ENCODE results near the gene PATZ1.
"Not testable (repeated sequence)": the region's sequence is repeated elsewhere in the genome, so short reads cannot be mapped to it uniquely, and the experiment has no call there.

The PATZ1 gene

DNA sequence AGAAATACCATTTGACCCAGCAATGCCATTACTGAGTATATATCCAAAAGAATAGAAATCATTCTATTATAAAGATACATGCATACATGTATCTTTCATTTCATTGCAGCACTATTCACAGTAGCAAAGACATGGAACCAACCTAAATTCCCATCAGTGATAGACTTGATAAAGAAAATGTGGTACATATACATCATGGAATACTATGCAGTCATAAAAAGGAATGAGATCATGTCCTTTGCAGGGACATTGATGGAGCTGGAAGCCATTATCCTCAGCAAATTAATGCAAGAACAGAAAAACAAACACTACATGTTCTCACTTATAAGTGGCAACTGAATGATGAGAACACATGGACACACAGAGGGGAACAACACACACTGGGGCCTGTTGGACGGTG lies 31.9 kb downstream of the PATZ1 start:
- not testable (repeated sequence) for DNase-seq (ENCODE audit: low read depth in 2 of 2, low spot score in 1 of 2)

DNA sequence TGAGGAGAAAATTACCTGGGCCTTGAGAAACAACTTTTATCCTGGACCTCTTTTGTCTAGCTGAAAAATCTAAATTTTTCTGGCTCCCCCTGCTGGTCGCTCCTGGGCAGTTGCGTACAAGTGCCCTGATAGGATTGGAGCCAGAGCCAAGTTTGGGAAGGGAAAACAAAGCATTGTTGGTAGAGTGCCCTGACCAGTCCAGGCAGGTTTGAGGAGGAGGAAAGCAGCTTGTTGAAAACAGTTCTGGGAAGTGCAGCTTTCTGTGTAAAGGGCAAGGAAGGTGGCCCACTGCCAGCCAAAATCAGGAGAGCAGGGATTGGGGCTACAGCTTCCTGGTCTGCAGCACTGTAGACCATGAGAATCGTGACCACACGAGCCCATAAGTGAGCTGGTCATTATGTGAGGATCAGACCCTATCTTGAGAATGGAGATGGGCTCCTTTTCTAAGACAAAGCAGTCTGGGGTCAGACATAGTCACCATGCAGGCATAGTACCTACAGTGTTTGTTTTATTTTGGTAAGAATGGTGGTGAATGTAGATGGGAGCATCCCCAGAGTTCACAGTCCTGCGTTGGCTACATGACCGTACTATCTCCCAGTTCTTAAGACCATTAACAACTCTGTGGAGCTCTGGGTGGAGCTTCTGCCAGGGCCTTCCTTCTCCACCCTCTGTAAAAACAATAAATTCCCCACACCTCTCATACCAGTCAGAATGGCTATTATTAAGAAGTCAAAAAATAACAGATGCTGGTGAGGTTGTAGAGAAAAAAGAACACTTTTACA lies 32.6 kb downstream of the PATZ1 start:
- DNase-seq (ENCODE audit: low read depth in 2 of 2, low spot score in 1 of 2) = peak in 1 of 2 donors; percentile 52

DNA sequence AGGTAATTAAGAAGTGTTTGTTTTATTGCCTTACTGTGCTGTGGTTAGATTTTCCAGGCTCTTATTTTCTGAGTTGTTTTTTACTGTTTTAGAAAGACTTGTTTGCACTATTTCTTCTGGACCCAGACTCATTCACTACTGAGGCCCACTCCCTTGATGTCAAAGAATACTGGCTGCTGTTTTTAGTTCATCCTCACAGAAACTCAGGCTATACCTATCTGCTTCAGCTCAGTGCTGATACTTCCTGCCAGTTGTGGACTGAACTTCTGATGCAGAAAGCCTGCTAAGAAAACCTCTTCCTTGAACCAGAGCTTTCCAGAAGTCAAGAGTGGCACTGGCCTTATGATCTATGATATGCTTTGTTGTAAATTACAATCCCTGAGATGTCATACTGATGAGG lies 38.0 kb downstream of the PATZ1 start:
- no peak for DNase-seq (ENCODE audit: low read depth in 2 of 2, low spot score in 1 of 2)

DNA sequence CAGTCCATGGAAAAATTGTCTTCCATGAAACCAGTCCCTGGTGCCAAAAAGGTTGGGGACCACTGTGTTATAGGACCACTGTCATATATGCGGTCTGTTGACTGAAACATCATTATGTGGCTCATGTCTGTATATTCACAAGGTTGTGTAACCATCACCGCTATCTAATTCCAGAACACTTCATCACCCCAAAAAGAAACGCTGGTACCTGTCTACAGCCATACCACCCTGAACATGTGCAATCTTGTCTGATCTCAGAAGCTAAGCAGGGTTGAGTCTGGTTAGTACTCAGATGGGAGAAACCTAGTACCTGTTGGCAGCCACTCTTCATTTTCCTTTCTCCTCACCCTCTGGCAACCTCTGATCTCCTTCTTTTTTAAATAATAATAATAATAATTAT lies 41.0 kb downstream of the PATZ1 start:
- no peak for DNase-seq (ENCODE audit: low read depth in 2 of 2, low spot score in 1 of 2)

DNA sequence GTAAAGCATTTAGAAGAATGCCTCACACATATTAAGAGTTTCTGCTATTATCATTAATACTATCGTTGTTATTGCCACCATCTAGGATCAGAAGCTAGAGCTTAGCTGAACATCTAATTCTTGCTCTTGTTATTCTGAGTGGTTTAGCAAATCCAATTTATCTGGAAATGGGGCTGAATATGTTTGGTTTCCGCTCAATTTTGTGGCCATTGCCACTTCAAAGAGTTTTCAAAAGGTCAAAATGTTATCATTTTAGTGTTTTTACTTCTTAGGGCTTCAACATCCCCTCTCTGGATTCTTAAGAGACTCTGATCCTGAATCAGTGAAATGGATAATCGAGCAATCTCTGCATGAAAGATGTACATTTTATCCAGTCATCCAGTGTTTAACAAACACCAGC lies 43.6 kb downstream of the PATZ1 start:
- DNase-seq (ENCODE audit: low read depth in 2 of 2, low spot score in 1 of 2) = no peak

DNA sequence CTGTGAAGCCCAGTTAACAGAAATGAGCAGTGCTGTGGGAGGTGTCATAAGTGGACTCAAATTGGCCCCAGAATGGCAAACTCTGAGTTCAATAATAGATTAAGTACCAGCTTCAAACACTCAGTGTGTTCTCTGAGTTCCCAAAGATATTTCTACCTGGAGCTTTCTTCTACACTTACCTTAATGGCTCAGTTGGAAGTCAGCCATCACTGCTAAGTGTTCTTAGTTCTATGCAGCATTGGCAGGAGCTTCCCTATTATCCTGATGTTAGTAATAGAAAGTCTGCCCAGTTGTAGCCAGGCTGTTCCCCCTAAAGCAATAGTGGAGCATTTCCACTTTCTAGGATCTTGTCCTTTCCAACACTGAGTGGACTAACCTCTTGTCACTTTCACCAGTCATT lies 44.1 kb downstream of the PATZ1 start:
- DNase-seq (ENCODE audit: low read depth in 2 of 2, low spot score in 1 of 2) = no peak

DNA sequence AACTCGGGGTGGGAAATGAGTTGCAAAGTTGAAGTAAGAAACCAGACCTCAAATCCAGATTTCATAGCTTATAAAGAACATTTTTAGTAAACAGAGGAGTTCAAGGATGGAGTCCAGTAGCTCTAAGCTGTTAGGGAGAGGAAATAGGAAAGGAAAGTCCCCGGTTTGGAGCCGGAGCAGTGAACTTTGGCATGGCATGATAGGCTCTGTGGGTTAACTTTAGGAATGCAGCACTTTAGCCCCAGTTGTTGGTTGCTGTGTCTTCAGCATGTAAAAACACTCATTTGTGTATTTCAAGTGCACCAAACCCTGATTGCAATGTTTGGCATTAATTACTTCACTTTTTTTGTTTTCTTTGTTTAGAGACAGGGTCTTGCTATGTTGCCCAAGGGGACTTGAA lies 45.2 kb downstream of the PATZ1 start:
- DNase-seq (ENCODE audit: low read depth in 2 of 2, low spot score in 1 of 2) = no peak

DNA sequence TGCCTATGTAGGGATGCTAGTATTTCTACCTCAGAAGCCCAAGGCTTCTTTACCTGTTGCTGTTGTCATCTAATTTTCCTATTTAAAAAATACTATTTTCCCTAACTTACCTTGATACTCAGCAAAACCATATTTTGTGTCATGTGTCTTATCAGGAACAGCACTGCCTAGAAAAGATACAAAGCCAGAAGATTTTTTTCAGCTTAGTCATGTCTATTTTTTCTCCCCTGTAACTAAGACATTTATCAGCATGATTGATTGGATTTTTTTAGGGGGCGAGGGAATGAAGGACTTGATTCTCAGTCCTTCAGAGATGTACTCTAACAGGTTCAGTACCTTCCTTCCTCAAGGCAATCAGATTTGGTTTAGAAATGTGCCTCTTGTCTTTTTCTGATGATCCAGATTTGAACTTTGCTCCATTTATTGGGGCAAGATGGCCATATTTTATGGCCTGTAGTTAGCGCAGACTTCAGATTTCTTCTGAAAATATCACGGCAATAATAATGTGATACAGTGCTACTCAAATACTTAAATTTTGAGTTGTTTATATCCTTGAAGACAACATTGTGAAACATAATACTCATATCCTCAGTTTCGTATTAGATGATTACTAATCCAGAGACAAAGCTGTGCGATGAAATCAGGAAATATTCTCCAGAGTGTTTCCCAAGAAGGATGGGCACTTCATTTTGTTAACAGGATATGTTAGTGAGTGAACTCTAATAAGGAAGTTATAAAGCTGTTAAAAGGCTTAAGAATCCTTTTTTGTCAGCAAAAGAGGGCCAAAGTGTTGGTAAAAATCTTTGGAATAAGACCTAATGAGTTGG lies 50.1 kb downstream of the PATZ1 start:
- no peak for DNase-seq (ENCODE audit: low read depth in 2 of 2, low spot score in 1 of 2)

DNA sequence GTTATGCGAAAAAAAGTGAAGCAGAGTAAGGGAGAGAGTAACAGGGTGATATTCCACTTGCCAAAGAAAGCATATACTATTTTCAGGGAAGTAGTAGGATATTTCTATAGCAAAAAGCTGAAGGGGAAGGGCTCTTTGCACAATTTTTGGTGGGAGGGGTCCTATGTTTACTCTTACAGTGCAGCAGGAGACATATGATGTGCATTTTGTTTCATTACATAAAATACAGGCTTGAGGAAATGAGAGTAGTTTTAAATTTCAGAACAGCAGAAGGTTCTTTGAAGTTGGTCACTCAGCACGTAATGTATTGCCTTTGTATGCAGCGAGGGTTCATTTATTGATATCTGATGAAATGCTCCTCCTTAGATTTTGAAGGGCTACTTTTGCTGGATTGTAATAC lies 50.8 kb downstream of the PATZ1 start:
- no peak for DNase-seq (ENCODE audit: low read depth in 2 of 2, low spot score in 1 of 2)

DNA sequence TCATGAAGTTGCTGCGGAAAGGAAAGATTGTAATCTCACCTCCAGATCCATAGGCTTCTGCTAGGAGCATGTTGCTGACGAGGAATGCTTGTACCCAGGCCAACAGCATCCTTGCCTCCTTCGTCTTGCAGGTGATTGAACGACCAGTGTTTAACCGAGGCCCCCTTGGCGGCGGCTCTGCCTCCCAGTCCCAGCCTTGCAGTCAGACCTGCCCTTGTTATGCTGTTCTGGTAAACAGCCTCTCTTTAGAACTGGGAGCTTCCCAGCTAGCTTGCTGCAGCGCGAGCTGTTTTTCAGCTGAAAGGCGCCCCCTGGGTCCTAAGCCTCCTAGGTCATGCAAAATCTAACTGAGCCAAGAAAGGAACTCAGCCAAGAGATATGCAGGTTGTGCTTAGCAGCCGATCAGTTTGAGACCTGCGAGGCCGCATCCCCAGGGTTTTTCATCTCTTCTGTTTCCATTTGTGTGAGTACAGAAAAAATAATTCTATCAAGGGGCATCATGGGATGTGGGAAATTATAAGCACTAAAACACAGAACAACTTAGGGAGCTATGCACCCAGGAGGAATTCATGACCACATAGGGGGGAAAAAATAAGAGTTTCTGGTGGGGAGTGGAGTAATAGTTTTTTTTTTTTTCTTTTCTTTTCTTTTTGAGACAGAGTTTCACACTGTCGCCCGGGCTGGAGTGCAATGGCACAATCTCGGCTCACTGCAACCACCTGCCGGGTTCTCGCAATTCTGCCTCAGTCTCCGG lies 53.7 kb downstream of the PATZ1 start, which contains the start of gene PIK3IP1:
PIK3IP1 (minus strand) TSS at position 253 of the 754 bp plus-strand sequence; CDS start at position 109, 144 bp downstream.
- peak; percentile 58 to 73 for DNase-seq (ENCODE audit: low read depth in 2 of 2, low spot score in 1 of 2)

DNA sequence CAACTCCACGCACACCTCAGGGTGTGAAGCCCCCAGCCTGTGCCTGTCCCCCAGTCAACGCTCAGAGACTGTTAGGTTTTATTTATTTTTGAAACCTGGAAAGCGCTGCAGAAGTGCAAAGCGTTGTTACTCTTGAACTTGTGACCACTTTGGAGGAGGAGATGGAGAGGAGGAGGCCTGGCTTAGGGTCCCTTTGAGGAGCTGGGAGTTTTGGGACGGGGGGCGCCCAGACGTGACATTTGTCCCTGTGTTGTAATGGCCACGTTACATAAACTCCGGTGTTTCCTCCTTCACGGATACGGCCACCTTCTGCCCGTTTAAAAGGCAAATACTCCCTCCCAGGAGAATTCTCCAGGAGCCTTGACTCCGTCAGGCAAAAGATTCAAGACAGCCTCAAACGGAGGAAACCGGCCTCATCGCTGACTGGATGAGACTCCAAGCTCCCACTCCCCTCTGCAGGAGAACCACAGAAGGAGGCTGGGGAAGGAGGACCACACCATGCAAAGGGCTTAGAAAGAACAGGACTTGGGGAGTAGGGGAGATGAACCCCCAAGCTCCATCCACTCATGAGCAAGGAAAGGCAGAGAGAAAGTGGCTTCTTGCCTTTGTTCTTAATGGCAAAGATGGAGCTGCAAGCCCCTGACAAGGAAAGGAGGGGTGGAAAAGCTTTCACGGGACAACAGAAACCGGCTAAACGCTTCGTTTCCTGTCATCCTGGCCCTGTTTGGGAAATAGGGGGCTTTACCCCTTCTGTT lies 54.5 kb downstream of the PATZ1 start:
- DNase-seq (ENCODE audit: low read depth in 2 of 2, low spot score in 1 of 2) = no peak

DNA sequence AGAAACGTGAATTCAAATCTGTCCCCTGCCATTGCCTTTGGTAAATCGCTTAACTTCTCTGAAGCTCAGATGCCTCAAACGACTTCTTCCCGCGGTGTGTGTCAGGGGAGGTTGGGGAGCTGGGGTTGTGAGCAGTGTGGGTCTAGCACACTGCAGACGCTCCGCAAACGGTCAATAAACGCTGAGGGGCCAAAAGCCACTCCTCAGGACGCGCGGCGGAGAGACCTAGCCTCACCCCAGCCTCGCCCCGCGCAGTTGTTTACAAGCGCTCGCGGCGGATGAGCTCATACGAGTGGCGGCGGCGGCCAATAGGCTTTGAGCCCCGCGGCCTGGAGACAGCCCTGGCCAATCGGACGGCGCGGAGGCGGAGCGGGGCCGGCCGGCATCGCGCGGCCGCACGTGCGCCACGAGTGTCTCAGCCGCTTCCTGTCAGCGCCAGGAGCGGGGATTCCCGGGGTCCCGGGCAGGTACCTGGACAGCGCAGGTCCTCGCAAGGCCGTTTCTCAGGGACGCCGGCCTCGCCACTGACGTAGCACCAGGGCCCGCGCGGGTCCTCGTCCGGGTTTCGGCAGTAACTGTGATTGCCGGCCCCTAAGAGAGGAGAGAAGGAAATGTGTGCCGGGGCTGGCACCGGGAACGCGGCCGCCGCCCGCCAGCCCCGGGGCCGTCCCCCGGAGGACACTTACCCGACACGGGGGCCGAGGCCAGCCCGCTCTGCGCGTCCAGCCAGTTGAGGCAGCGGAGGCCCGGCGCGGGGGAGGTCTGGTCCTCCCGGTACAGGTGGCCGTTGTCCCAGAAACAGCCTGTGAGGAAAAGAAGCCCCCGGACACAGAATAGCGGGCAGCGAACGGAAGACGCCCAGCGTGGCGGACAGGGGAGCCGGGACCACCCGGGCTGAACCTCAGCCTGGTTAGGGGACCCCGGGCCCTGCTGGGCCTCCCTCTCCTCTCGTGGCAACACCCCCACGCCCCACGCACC lies 55.4 kb downstream of the PATZ1 start:
- peak; percentile 80 to 88 for DNase-seq (ENCODE audit: low read depth in 2 of 2, low spot score in 1 of 2)

DNA sequence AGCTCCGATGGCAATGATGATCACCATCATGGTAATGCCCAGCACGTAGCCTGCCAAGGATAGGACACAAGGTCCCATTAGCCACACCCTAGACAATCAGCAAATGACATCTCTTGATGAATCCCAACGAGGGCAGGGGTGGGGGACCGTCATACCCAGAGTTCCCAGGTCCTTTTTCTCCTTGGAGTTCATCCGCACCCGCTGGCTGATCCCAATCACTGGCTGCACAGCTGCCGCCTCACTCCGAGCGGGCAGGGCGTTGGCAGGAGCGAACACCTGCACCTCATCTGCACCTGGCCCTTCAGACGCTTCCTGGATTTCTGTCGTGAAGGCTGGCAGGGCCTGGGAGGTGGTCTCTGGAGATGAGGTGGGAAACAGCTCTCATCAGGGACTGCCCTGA lies 56.8 kb downstream of the PATZ1 start:
- no peak for DNase-seq (ENCODE audit: low read depth in 2 of 2, low spot score in 1 of 2)

DNA sequence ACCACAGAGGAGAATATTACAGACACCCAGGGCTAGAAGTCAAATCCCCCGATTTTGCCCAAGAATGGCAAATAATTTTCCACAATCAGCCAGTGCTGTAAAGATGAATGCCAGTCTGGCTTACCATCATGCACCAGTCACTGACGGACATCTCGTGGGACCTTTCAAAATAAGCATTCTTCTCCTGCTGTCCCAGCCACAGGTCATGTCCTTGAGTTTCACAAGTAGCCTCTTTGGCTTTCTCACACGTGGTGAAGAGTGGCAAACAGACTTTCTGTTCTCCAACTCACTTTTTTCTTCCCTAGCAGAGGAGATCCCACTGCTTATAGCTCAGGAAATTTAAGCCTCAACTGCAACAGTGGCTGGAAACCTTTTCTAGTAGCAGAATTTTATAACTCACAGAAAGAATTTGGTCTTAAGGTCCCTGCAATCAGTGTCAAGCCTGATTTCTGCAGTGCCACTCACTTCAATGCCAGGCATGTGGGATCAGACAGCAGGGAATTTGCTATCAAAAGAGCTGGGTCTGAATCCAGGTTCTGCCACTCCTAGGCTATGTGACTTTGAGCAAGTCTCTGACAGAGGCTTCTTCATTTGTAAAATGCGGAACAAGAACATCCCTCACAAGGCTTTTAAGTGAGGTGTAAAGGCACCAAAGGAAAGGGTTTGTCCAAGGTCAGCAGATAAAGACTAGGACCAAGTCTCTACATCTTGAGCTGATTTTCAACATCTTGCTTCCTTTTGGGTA lies 57.5 kb downstream of the PATZ1 start:
- no peak for DNase-seq (ENCODE audit: low read depth in 2 of 2, low spot score in 1 of 2)

DNA sequence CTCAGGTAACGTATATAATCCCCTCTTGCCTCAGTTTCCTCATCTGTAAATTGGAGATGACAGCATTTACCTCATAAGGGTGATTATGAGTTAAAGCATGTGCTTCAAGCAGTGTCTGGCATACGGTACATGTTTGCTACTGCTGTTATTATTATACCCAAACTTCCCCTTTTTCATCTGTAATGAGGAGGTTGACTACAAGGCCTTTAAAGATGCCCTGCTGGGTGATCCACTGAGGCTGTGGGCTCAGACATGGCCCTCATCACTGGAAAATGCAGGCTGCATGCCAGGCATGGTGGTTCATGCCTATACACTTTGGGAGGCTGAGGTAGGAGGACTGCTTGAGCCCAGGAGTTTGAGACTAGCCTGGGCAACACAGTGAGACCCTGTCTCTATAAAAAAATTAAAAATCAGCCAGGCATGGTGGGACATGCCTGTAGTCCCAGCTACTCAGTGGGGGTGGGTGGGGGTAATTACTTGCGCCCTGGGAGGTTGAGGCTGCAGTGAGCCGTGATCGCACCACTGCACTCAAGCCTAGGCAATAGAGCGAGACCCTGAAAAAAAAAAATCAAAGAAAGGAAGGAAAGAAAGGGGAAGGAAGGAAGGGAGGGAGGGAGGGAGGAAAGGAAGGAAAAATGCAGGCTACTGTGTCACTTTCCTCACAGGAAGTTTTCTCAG lies 58.2 kb downstream of the PATZ1 start:
- no peak for DNase-seq (ENCODE audit: low read depth in 2 of 2, low spot score in 1 of 2)

DNA sequence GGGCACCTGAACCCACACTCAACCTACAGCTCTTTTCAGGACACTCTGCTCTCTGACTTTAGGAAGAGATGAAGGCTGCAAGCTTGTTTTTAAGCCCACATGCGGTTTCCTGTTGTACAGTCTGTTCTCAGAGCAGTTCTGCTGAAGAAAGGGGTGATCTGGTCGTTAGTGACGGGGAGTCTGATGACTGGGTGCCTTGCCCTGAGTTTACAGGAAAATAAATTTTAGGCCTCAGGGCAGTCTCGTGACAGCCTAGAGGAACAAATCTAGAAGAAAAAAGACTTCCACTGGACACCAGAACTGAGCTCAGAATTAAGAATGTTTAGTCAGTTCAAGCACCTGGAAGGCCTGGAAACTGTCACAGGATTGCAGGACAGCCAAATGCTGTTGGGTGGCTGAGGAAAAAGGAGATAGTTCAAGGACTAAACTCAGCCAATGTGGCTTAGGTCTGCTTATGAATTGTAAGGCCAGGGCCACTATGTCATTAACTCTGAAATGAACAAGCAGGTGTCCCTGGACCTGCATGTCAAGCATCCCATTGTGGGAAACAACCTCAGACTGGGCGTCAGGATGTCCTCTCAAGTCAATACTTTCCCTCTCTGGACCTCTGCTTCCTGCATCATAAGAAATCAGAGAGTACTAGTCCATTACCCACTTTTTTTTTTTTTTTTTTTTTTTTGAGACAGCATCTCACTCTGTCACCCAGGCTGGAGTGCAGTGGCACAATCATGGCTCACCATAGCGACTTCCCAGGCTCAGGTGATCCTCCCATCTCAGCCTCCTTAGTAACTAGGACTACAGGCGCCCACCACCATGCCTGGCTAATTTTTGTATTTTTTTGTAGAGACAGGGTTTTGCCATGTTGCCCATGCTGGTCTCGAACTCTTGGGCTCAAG lies 59.5 kb downstream of the PATZ1 start:
- peak in 1 of 2 donors; percentile 48 for DNase-seq (ENCODE audit: low read depth in 2 of 2, low spot score in 1 of 2)

Data from stimulated activated CD8-positive, alpha-beta memory T cell treated with anti-CD3 and anti-CD28 coated beads, Interleukin-4, amount 100 ng/mL, for 4 hours (primary cell).